ENCODE results near the gene LCN6.

DNA sequence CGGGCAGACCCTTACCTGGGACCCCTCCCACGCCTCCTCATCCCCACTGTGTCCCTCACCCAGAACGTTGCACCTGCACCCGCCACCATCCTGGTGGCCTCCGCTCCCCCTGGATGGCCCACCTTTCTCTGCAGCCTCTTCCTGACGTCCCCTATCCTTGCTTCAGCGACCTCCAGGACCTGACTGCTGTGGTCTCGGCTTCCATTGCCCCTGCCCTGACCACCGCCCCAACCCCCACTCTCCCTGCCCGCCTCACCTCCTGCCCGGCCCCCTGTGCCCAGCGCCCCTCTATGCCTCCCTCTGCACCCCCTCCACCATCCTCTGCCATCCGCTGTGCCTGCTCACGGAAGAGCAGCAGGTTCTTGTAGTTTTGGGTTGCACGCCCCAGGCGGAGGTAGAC lies 7.8 kb downstream of the LCN6 start:
- no peak for TF ChIP-seq POLR2A (IDR thresholded peaks at IDR 0.05)
- no peak for TF ChIP-seq CTCF (IDR thresholded peaks at IDR 0.05)
